Measurements from ENCODE around the gene KCNN2. TPM values are rescaled to one million over a fixed set of nuclear protein-coding genes. Genes with fewer than 3 reads are reported as not detected.

KCNN2 gene
- total and polyA plus RNA-seq, 5 donors from 2014 or later: not detected

- H3K27ac Mint-ChIP-seq: no peak overlapping the region
- H3K36me3 Mint-ChIP-seq: no peaks in the 10 kb centered on the region
- H3K4me3 Mint-ChIP-seq: no peak overlapping the region
- Histone ChIP-seq H3K9me3 (ENCODE audit: control insufficient read depth in 2 of 2, low read length in 2 of 2) (no peaks in the 10 kb centered on the region), H3K4me3 (ENCODE audit: low read depth, low read length) (no peak overlapping the region), H3K27me3 (ENCODE audit: control insufficient read depth, insufficient read depth, low read length) (no peaks in the 10 kb centered on the region), H3K27ac (ENCODE audit: insufficient read depth, low read length, poor library complexity, severe bottlenecking) (no peak overlapping the region), H3K4me1 (ENCODE audit: control insufficient read depth, insufficient read depth, low read length, poor library complexity, severe bottlenecking) (no peaks in the 10 kb centered on the region), H3K36me3 (ENCODE audit: control insufficient read depth, insufficient read depth, low read length) (no peaks in the 10 kb centered on the region)
- DNase-seq (no peak), ATAC-seq (ENCODE audit: low read depth in 2 of 2) (no peak)
- H3K4me1 Mint-ChIP-seq: no peaks in the 10 kb centered on the region
- peaks cover 0 to 2% (median 0%) of the 10 kb centered on the region in 7 donors for H3K9me3 Mint-ChIP-seq
- H3K27me3 Mint-ChIP-seq: no peaks in the 10 kb centered on the region
Observed at GRCh38 chr5:114390431-114390830, 28.6 kb downstream of the KCNN2 start.

DNA sequence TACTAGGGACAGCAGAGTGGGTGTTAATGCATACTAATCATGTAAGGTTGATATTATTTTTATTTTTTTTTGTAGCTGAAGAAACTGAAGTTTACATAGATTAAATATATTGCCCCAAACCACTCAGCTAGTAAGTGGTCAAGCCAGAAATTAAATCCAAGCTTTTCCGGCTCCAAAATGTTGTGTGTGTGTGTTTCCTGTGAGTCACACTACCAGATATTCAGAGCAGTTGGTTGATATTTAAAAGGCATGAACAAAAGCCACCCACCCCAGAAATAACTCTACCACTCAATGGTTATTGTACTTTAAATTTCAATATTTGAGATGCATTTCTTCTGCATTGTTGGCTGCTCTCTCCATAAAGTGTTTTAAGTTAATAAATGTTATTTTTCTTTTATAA, 29.5 kb downstream of the KCNN2 start:
- H3K4me1 ChIP-seq (ENCODE audit: control insufficient read depth, insufficient read depth, low read length, poor library complexity, severe bottlenecking): no peaks in the 10 kb centered on the region
- no peaks in the 10 kb centered on the region for H3K9me3 ChIP-seq (ENCODE audit: control insufficient read depth in 2 of 2, low read length in 2 of 2)
- Mint-ChIP-seq H3K4me3 (no peak overlapping the region), H3K36me3 (no peaks in the 10 kb centered on the region), H3K27me3 (no peaks in the 10 kb centered on the region), H3K27ac (no peak overlapping the region), H3K9me3 (peaks cover 0 to 5% (median 0%) of the 10 kb centered on the region in 7 donors), H3K4me1 (no peaks in the 10 kb centered on the region)
- H3K36me3 ChIP-seq (ENCODE audit: control insufficient read depth, insufficient read depth, low read length): no peaks in the 10 kb centered on the region
- DNase-seq (no peak), ATAC-seq (ENCODE audit: low read depth in 2 of 2) (no peak)
- no peak overlapping the region for H3K4me3 ChIP-seq (ENCODE audit: low read depth, low read length)
- H3K27me3 ChIP-seq (ENCODE audit: control insufficient read depth, insufficient read depth, low read length): no peaks in the 10 kb centered on the region
- H3K27ac ChIP-seq (ENCODE audit: insufficient read depth, low read length, poor library complexity, severe bottlenecking): no peak overlapping the region

GRCh38 chr5:114393159-114393558, 31.3 kb downstream of the KCNN2 start:
- Mint-ChIP-seq H3K9me3 (peaks cover 0 to 7% (median 0%) of the 10 kb centered on the region in 7 donors), H3K27me3 (no peaks in the 10 kb centered on the region), H3K4me3 (no peak overlapping the region), H3K36me3 (no peaks in the 10 kb centered on the region), H3K27ac (no peak overlapping the region), H3K4me1 (no peaks in the 10 kb centered on the region)
- ATAC-seq (ENCODE audit: low read depth in 2 of 2): no peak
- H3K27ac ChIP-seq (ENCODE audit: insufficient read depth, low read length, poor library complexity, severe bottlenecking): no peak overlapping the region
- H3K9me3 ChIP-seq (ENCODE audit: control insufficient read depth in 2 of 2, low read length in 2 of 2): no peaks in the 10 kb centered on the region
- H3K4me3 ChIP-seq (ENCODE audit: low read depth, low read length): no peak overlapping the region
- no peaks in the 10 kb centered on the region for H3K27me3 ChIP-seq (ENCODE audit: control insufficient read depth, insufficient read depth, low read length)
- H3K36me3 ChIP-seq (ENCODE audit: control insufficient read depth, insufficient read depth, low read length): no peaks in the 10 kb centered on the region
- no peak for DNase-seq
- no peaks in the 10 kb centered on the region for H3K4me1 ChIP-seq (ENCODE audit: control insufficient read depth, insufficient read depth, low read length, poor library complexity, severe bottlenecking)

DNA sequence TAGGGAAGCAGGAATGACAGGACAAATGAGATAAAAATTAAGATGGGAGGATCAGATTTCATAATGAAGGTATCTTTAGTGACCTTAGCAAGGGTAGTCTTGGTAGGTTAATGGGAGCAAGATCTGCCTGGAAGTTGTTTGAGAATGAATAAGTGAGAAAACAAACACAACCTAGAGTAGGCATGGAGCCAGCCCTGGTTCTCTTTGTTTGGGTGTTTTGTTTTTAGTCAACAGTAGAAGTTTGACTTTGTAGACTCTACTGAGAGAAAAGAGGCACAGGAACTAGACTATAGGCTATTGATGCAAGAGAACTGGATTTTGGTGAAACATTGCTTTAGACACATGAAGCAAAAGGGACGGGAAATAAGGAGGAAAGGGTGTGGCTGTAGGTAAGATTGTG, 40.3 kb downstream of the KCNN2 start:
- no peak overlapping the region for H3K27ac Mint-ChIP-seq
- H3K4me1 Mint-ChIP-seq: no peaks in the 10 kb centered on the region
- peaks cover 2% of the 10 kb centered on the region for H3K27me3 Mint-ChIP-seq
- Histone ChIP-seq H3K4me1 (ENCODE audit: control insufficient read depth, insufficient read depth, low read length, poor library complexity, severe bottlenecking) (no peaks in the 10 kb centered on the region), H3K9me3 (ENCODE audit: control insufficient read depth in 2 of 2, low read length in 2 of 2) (no peaks in the 10 kb centered on the region), H3K36me3 (ENCODE audit: control insufficient read depth, insufficient read depth, low read length) (no peaks in the 10 kb centered on the region), H3K27me3 (ENCODE audit: control insufficient read depth, insufficient read depth, low read length) (no peaks in the 10 kb centered on the region), H3K4me3 (ENCODE audit: low read depth, low read length) (no peak overlapping the region), H3K27ac (ENCODE audit: insufficient read depth, low read length, poor library complexity, severe bottlenecking) (no peak overlapping the region)
- peaks cover 0 to 17% (median 0%) of the 10 kb centered on the region in 7 donors for H3K9me3 Mint-ChIP-seq
- H3K36me3 Mint-ChIP-seq: no peaks in the 10 kb centered on the region
- DNase-seq (no peak), ATAC-seq (ENCODE audit: low read depth in 2 of 2) (no peak)
- H3K4me3 Mint-ChIP-seq: no peak overlapping the region

GRCh38 chr5:114407783-114408182, 45.9 kb downstream of the KCNN2 start:
- Mint-ChIP-seq H3K27ac (no peak overlapping the region), H3K4me3 (no peak overlapping the region), H3K36me3 (no peaks in the 10 kb centered on the region), H3K27me3 (peaks cover 4% of the 10 kb centered on the region), H3K4me1 (no peaks in the 10 kb centered on the region), H3K9me3 (peaks cover 0 to 2% (median 0%) of the 10 kb centered on the region in 7 donors)
- no peak for DNase-seq
- Histone ChIP-seq H3K36me3 (ENCODE audit: control insufficient read depth, insufficient read depth, low read length) (no peaks in the 10 kb centered on the region), H3K4me3 (ENCODE audit: low read depth, low read length) (no peak overlapping the region), H3K9me3 (ENCODE audit: control insufficient read depth in 2 of 2, low read length in 2 of 2) (no peaks in the 10 kb centered on the region), H3K27ac (ENCODE audit: insufficient read depth, low read length, poor library complexity, severe bottlenecking) (no peak overlapping the region), H3K27me3 (ENCODE audit: control insufficient read depth, insufficient read depth, low read length) (no peaks in the 10 kb centered on the region), H3K4me1 (ENCODE audit: control insufficient read depth, insufficient read depth, low read length, poor library complexity, severe bottlenecking) (no peaks in the 10 kb centered on the region)
- ATAC-seq (ENCODE audit: low read depth in 2 of 2): no peak

DNA sequence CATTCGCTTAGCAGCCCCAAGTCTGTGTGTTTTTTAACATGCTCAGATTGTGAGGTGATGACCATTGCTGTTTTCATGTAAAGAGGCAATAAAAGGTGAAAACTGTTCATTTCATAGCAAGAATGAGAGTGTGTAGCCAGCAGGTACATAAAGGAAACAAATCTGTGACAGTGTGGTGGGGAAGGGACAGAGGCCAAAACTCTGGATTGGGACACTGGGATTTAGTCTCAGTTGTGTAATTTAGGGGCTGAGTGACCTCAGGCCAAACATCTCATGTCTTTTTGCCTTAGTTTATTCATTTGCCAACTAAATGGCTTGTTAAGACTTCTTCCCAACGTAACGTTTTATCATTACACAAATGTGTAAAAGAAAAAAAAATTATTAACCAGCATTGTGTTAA, 47.0 kb downstream of the KCNN2 start:
- H3K4me1 Mint-ChIP-seq: no peaks in the 10 kb centered on the region
- DNase-seq (no peak), ATAC-seq (ENCODE audit: low read depth in 2 of 2) (no peak)
- H3K9me3 Mint-ChIP-seq: peaks cover 0 to 2% (median 0%) of the 10 kb centered on the region in 7 donors
- no peaks in the 10 kb centered on the region for H3K36me3 ChIP-seq (ENCODE audit: control insufficient read depth, insufficient read depth, low read length)
- no peaks in the 10 kb centered on the region for H3K9me3 ChIP-seq (ENCODE audit: control insufficient read depth in 2 of 2, low read length in 2 of 2)
- H3K27ac ChIP-seq (ENCODE audit: insufficient read depth, low read length, poor library complexity, severe bottlenecking): no peak overlapping the region
- H3K4me1 ChIP-seq (ENCODE audit: control insufficient read depth, insufficient read depth, low read length, poor library complexity, severe bottlenecking): no peaks in the 10 kb centered on the region
- no peaks in the 10 kb centered on the region for H3K27me3 ChIP-seq (ENCODE audit: control insufficient read depth, insufficient read depth, low read length)
- peaks cover 4% of the 10 kb centered on the region for H3K27me3 Mint-ChIP-seq
- no peaks in the 10 kb centered on the region for H3K36me3 Mint-ChIP-seq
- H3K4me3 ChIP-seq (ENCODE audit: low read depth, low read length): no peak overlapping the region
- H3K4me3 Mint-ChIP-seq: no peak overlapping the region
- no peak overlapping the region for H3K27ac Mint-ChIP-seq

GRCh38 chr5:114411380-114411931, 49.6 kb downstream of the KCNN2 start:
- Mint-ChIP-seq H3K4me1 (no peaks in the 10 kb centered on the region), H3K9me3 (peaks cover 0 to 2% (median 0%) of the 10 kb centered on the region in 7 donors), H3K27ac (no peak overlapping the region), H3K27me3 (peaks cover 4% of the 10 kb centered on the region), H3K4me3 (no peak overlapping the region), H3K36me3 (no peaks in the 10 kb centered on the region)
- Histone ChIP-seq H3K36me3 (ENCODE audit: control insufficient read depth, insufficient read depth, low read length) (no peaks in the 10 kb centered on the region), H3K9me3 (ENCODE audit: control insufficient read depth in 2 of 2, low read length in 2 of 2) (no peaks in the 10 kb centered on the region), H3K4me3 (ENCODE audit: low read depth, low read length) (no peak overlapping the region), H3K27me3 (ENCODE audit: control insufficient read depth, insufficient read depth, low read length) (no peaks in the 10 kb centered on the region), H3K27ac (ENCODE audit: insufficient read depth, low read length, poor library complexity, severe bottlenecking) (no peak overlapping the region), H3K4me1 (ENCODE audit: control insufficient read depth, insufficient read depth, low read length, poor library complexity, severe bottlenecking) (no peaks in the 10 kb centered on the region)
- no peak for ATAC-seq (ENCODE audit: low read depth in 2 of 2)
- no peak for DNase-seq

DNA sequence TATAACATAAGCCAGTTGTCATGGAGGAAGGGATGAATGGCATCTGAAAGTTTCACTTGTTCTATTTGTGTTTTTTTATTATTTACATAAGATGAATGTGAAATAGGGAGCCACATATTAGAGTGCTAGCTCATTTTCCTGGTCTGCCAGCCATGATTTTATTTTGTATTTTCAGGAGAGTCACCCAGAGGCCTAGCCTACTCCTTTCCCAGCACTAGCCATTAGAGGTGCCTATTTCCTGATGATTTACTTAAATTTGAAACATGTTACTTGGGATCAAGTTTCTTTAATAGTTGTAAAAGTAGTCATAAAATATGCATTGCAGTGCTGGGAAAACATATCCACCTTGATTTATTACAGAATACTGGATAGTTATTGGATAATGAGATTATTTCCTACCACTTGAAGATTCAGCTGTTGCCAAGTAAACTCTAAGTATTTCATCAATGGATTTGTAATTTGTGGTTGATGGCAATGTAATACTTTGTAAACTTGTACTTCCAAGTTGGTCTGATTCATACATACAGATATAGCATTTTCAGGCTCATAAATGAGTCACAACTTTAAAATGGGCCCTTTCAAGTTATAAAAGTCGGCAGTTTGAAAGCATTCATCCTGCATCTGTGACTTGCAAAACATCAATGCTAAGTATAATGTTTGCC, 50.8 kb downstream of the KCNN2 start:
- no peaks in the 10 kb centered on the region for H3K27me3 Mint-ChIP-seq
- H3K4me1 Mint-ChIP-seq: no peaks in the 10 kb centered on the region
- Histone ChIP-seq H3K27ac (ENCODE audit: insufficient read depth, low read length, poor library complexity, severe bottlenecking) (no peak overlapping the region), H3K36me3 (ENCODE audit: control insufficient read depth, insufficient read depth, low read length) (no peaks in the 10 kb centered on the region), H3K9me3 (ENCODE audit: control insufficient read depth in 2 of 2, low read length in 2 of 2) (no peaks in the 10 kb centered on the region), H3K4me1 (ENCODE audit: control insufficient read depth, insufficient read depth, low read length, poor library complexity, severe bottlenecking) (no peaks in the 10 kb centered on the region), H3K27me3 (ENCODE audit: control insufficient read depth, insufficient read depth, low read length) (no peaks in the 10 kb centered on the region), H3K4me3 (ENCODE audit: low read depth, low read length) (no peak overlapping the region)
- no peaks in the 10 kb centered on the region for H3K36me3 Mint-ChIP-seq
- DNase-seq: no peak
- H3K9me3 Mint-ChIP-seq: peaks cover 0 to 4% (median 0%) of the 10 kb centered on the region in 7 donors
- H3K27ac Mint-ChIP-seq: no peak overlapping the region
- ATAC-seq (ENCODE audit: low read depth in 2 of 2): no peak
- H3K4me3 Mint-ChIP-seq: no peak overlapping the region
